Activated naive CD4-positive, alpha-beta T cell treated with anti-CD3 and anti-CD28 coated beads, Interleukin-2, amount 10 ng/mL, durations not matched to agents 7 days and 5 days (primary cell): ENCODE measurements around the gene OTOGL.
"Not testable (repeated sequence)": the region's sequence is repeated elsewhere in the genome, so short reads cannot be mapped to it uniquely, and the experiment has no call there.

Experiments
- CTCF ChIA-PET: fragments of 350-600 bp; sonication (Branson Sonifier 250); formaldehyde crosslinking; loops from one replicate; lab custom pipeline; 2021; ENCODE audit warnings: antibody characterized with exemption; lab: Charles Lee
- DNase-seq: peaks from one replicate; pipeline ENCODE4 v3.0.0-alpha.2; 2020
- H3K27ac Mint-ChIP-seq: one replicate; pipeline ENCODE4 v1.8.0; 2021; ENCODE audit warnings: mild to moderate bottlenecking, moderate library complexity, mixed read lengths
- H3K27me3 Mint-ChIP-seq: one replicate; pipeline ENCODE4 v1.8.0; 2021; ENCODE audit warnings: mild to moderate bottlenecking, mixed read lengths
- H3K36me3 Mint-ChIP-seq: one replicate; pipeline ENCODE4 v1.8.0; 2021; ENCODE audit warnings: mixed read lengths
- H3K4me1 Mint-ChIP-seq: one replicate; pipeline ENCODE4 v1.8.0; 2021; ENCODE audit warnings: mixed read lengths
- H3K4me3 Mint-ChIP-seq: one replicate; pipeline ENCODE4 v1.8.0; 2021; ENCODE audit warnings: mild to moderate bottlenecking, moderate library complexity, mixed read lengths
- H3K9me3 Mint-ChIP-seq: one replicate; pipeline ENCODE4 v1.8.0; 2021; ENCODE audit warnings: mixed read lengths

OTOGL gene

GRCh38 chr12:80099259-80099658 is at the start of gene OTOGL:
Gene OTOGL (plus strand): TSS chr12:80099537. CDS start chr12:80209432, 109,895 bp downstream.
- no peaks in the 10 kb centered on the region for H3K36me3 Mint-ChIP-seq
- H3K9me3 Mint-ChIP-seq: no peaks in the 10 kb centered on the region
- H3K4me3 Mint-ChIP-seq: no peak within 1 kb of the TSS
- no peak within 1 kb of the TSS for H3K27ac Mint-ChIP-seq
- H3K4me1 Mint-ChIP-seq: no peaks in the 10 kb centered on the region
- no peak for DNase-seq
- CTCF ChIA-PET: no interaction called here
- no peaks in the 10 kb centered on the region for H3K27me3 Mint-ChIP-seq

- no peaks in the 10 kb centered on the region for H3K4me1 Mint-ChIP-seq
- DNase-seq: no peak
- no peaks in the 10 kb centered on the region for H3K36me3 Mint-ChIP-seq
- no peak overlapping the region for H3K27ac Mint-ChIP-seq
- no peaks in the 10 kb centered on the region for H3K9me3 Mint-ChIP-seq
- CTCF ChIA-PET: no interaction called here
- H3K4me3 Mint-ChIP-seq: no peak overlapping the region
- no peaks in the 10 kb centered on the region for H3K27me3 Mint-ChIP-seq
Observed at GRCh38 chr12:80050236-80050635, 49.1 kb upstream of the OTOGL start.

- H3K27me3 Mint-ChIP-seq: no peaks in the 10 kb centered on the region
- no peak for DNase-seq
- no peak overlapping the region for H3K27ac Mint-ChIP-seq
- no peaks in the 10 kb centered on the region for H3K9me3 Mint-ChIP-seq
- CTCF ChIA-PET: no interaction called here
- H3K4me1 Mint-ChIP-seq: no peaks in the 10 kb centered on the region
- no peaks in the 10 kb centered on the region for H3K36me3 Mint-ChIP-seq
- H3K4me3 Mint-ChIP-seq: no peak overlapping the region
Observed at GRCh38 chr12:80053051-80053790, 46.1 kb upstream of the OTOGL start.

GRCh38 chr12:80056232-80056631 is 43.1 kb upstream of the OTOGL start:
- Mint-ChIP-seq H3K36me3 (no peaks in the 10 kb centered on the region), H3K27me3 (no peaks in the 10 kb centered on the region), H3K4me1 (no peaks in the 10 kb centered on the region), H3K9me3 (no peaks in the 10 kb centered on the region), H3K4me3 (no peak overlapping the region), H3K27ac (no peak overlapping the region)
- CTCF ChIA-PET: no interaction called here
- DNase-seq: no peak

GRCh38 chr12:80056845-80057244 is 42.5 kb upstream of the OTOGL start:
- Mint-ChIP-seq H3K4me1 (no peaks in the 10 kb centered on the region), H3K36me3 (no peaks in the 10 kb centered on the region), H3K27me3 (no peaks in the 10 kb centered on the region), H3K27ac (no peak overlapping the region), H3K4me3 (no peak overlapping the region), H3K9me3 (no peaks in the 10 kb centered on the region)
- no peak for DNase-seq
- CTCF ChIA-PET: no interaction called here

GRCh38 chr12:80058586-80058985 is 40.8 kb upstream of the OTOGL start:
- no peaks in the 10 kb centered on the region for H3K27me3 Mint-ChIP-seq
- H3K27ac Mint-ChIP-seq: no peak overlapping the region

GRCh38 chr12:80059102-80059501 is 40.2 kb upstream of the OTOGL start:
- CTCF ChIA-PET: interaction anchor here (0.6 kb wide), 1 partner anchor 310 kb away, joined by 3 read pairs; no protein-coding TSS in a partner anchor
- H3K4me3 Mint-ChIP-seq: no peak overlapping the region
- no peaks in the 10 kb centered on the region for H3K4me1 Mint-ChIP-seq
- no peaks in the 10 kb centered on the region for H3K27me3 Mint-ChIP-seq
- DNase-seq: no peak
- no peak overlapping the region for H3K27ac Mint-ChIP-seq
- no peaks in the 10 kb centered on the region for H3K9me3 Mint-ChIP-seq
- no peaks in the 10 kb centered on the region for H3K36me3 Mint-ChIP-seq

More at GRCh38 chr12:80058586-80058985, 40.8 kb upstream of the OTOGL start:
- H3K4me3 Mint-ChIP-seq: no peak overlapping the region
- no peaks in the 10 kb centered on the region for H3K4me1 Mint-ChIP-seq
- no peak for DNase-seq
- H3K9me3 Mint-ChIP-seq: no peaks in the 10 kb centered on the region
- CTCF ChIA-PET: interaction anchor here (0.6 kb wide), 1 partner anchor 309 kb away, joined by 3 read pairs; no protein-coding TSS in a partner anchor
- H3K36me3 Mint-ChIP-seq: no peaks in the 10 kb centered on the region

- no peak for DNase-seq
- Mint-ChIP-seq H3K9me3 (no peaks in the 10 kb centered on the region), H3K4me1 (no peaks in the 10 kb centered on the region), H3K27me3 (no peaks in the 10 kb centered on the region), H3K4me3 (no peak overlapping the region), H3K36me3 (no peaks in the 10 kb centered on the region), H3K27ac (no peak overlapping the region)
- CTCF ChIA-PET: no interaction called here
Observed at GRCh38 chr12:80059875-80060274, 39.5 kb upstream of the OTOGL start.

GRCh38 chr12:80064269-80064668 is 35.1 kb upstream of the OTOGL start:
- no peaks in the 10 kb centered on the region for H3K27me3 Mint-ChIP-seq
- H3K9me3 Mint-ChIP-seq: no peaks in the 10 kb centered on the region
- no peaks in the 10 kb centered on the region for H3K36me3 Mint-ChIP-seq
- H3K27ac Mint-ChIP-seq: no peak overlapping the region
- CTCF ChIA-PET: interaction anchor here (0.6 kb wide), 1 partner anchor 129 kb away, joined by 3 read pairs; no protein-coding TSS in a partner anchor
- DNase-seq: no peak
- H3K4me3 Mint-ChIP-seq: no peak overlapping the region
- no peaks in the 10 kb centered on the region for H3K4me1 Mint-ChIP-seq

- Mint-ChIP-seq H3K36me3 (no peaks in the 10 kb centered on the region), H3K4me1 (no peaks in the 10 kb centered on the region), H3K27me3 (no peaks in the 10 kb centered on the region), H3K4me3 (no peak overlapping the region), H3K9me3 (no peaks in the 10 kb centered on the region), H3K27ac (no peak overlapping the region)
- no peak for DNase-seq
- CTCF ChIA-PET: no interaction called here
Observed at GRCh38 chr12:80064951-80065350, 34.4 kb upstream of the OTOGL start.

GRCh38 chr12:80068173-80068572 is 31.2 kb upstream of the OTOGL start:
- CTCF ChIA-PET: no interaction called here
- Mint-ChIP-seq H3K4me3 (no peak overlapping the region), H3K4me1 (no peaks in the 10 kb centered on the region), H3K27me3 (no peaks in the 10 kb centered on the region), H3K36me3 (no peaks in the 10 kb centered on the region), H3K27ac (no peak overlapping the region), H3K9me3 (no peaks in the 10 kb centered on the region)
- DNase-seq: no peak

- peaks cover 18% of the 10 kb centered on the region for H3K36me3 Mint-ChIP-seq
- peak overlapping the region; percentile 56 for H3K27ac Mint-ChIP-seq
- CTCF ChIA-PET, H3K4me3 Mint-ChIP-seq, H3K27me3 Mint-ChIP-seq: not testable (repeated sequence)
- peak; percentile 79 for DNase-seq
- H3K9me3 Mint-ChIP-seq: peaks cover 30% of the 10 kb centered on the region
- peaks cover 24% of the 10 kb centered on the region for H3K4me1 Mint-ChIP-seq
Observed at GRCh38 chr12:80083892-80084614, 15.3 kb upstream of the OTOGL start.

- Mint-ChIP-seq H3K27ac (no peak overlapping the region), H3K4me1 (peaks cover 24% of the 10 kb centered on the region), H3K4me3 (no peak overlapping the region), H3K36me3 (peaks cover 15% of the 10 kb centered on the region), H3K27me3 (no peaks in the 10 kb centered on the region), H3K9me3 (peaks cover 20% of the 10 kb centered on the region)
- CTCF ChIA-PET: no interaction called here
- no peak for DNase-seq
Observed at GRCh38 chr12:80086025-80086424, 13.3 kb upstream of the OTOGL start.

GRCh38 chr12:80087486-80088213 is 11.7 kb upstream of the OTOGL start:
- peaks cover 22% of the 10 kb centered on the region for H3K4me1 Mint-ChIP-seq
- H3K27me3 Mint-ChIP-seq: no peaks in the 10 kb centered on the region
- no peak overlapping the region for H3K4me3 Mint-ChIP-seq
- DNase-seq: no peak
- H3K27ac Mint-ChIP-seq: no peak overlapping the region
- H3K36me3 Mint-ChIP-seq: peaks cover 6% of the 10 kb centered on the region
- CTCF ChIA-PET: no interaction called here
- H3K9me3 Mint-ChIP-seq: peaks cover 7% of the 10 kb centered on the region
